Subcutaneous abdominal adipose tissue (tissue), 5 donors: ENCODE measurements around the gene TOLLIP.
"Not testable (repeated sequence)": the region's sequence is repeated elsewhere in the genome, so short reads cannot be mapped to it uniquely, and the experiment has no call there.

Experiments used
- H3K27ac ChIP-seq: one replicate; pipeline ENCODE4 v1.7.0; 2013; ENCODE audit warnings: low read depth, mild to moderate bottlenecking, inconsistent platforms, low read length, moderate library complexity
- H3K27me3 ChIP-seq, 5 donors: one replicate each; pipeline ENCODE4 v1.7.0; 2013; ENCODE audit warnings: low read length in 5 of 5, inconsistent platforms in 1 of 5; ENCODE audit not compliant: control insufficient read depth in 5 of 5, insufficient read depth in 4 of 5
- H3K36me3 ChIP-seq, 5 donors: one replicate each; pipeline ENCODE4 v1.7.0; 2013; ENCODE audit warnings: low read length in 5 of 5; ENCODE audit not compliant: control insufficient read depth in 5 of 5, insufficient read depth in 5 of 5
- H3K4me1 ChIP-seq, 5 donors: one replicate each; pipeline ENCODE4 v1.7.0; 2013; ENCODE audit warnings: low read length in 5 of 5, mild to moderate bottlenecking in 3 of 5, moderate library complexity in 1 of 5; ENCODE audit not compliant: control insufficient read depth in 5 of 5, insufficient read depth in 5 of 5
- H3K4me3 ChIP-seq, 5 donors: one replicate each; pipeline ENCODE4 v1.7.0; 2013; ENCODE audit warnings: low read length in 5 of 5, low read depth in 1 of 5
- H3K9ac ChIP-seq, 5 donors: one replicate each; pipeline ENCODE4 v1.7.0; 2013; ENCODE audit warnings: low read length in 5 of 5, mild to moderate bottlenecking in 4 of 5, moderate library complexity in 3 of 5
- H3K9me3 ChIP-seq, 5 donors: one replicate each; pipeline ENCODE4 v1.7.0; 2013; ENCODE audit warnings: low read length in 5 of 5; ENCODE audit not compliant: control insufficient read depth in 5 of 5
- donor health status: healthy.
- donor health status: healthy.
- donor health status: healthy.
- donor health status: healthy.
- donor health status: healthy.

TOLLIP gene

DNA sequence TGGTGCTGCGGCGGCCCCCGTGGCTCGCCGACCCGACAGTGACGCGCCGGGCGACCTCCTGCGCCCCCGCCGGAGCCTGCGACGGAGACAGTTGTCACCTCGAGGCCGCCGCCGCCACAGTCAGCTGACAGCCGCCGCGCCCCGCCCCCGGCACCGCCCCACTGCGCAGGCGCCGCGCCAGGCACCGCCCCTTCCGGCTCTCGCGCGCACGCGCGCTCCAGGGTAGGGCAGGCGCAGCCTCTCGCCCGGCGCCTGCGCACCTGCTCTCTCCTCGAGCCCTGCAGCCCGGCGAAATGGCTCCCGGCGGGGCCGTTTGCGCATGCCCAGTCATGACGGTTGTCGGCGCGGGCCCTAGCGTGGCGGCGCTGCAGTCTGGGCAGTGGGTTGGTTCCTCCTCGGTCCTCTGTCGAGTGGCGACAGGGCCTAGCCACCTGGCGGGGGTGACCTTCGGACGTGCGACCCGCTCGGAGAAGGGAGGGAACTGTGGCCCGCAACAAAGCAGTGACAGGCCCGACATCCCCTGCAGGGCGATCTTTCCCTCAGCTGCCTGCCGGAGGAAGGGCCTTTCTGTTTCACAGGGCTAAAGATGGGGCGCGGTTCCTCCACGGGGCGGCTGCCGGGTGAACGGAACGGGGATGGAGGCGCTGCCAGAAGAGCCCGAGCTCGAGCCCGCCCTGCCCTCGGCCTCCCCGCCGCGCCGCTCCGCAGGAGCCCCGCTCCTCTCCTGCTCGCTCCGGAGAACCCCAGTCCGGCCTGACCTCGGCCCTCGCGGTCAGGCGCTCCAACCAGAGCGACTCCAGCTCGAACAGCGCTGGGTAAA, at the start of gene TOLLIP:
Gene TOLLIP, minus strand, starts transcription at position 135 of the 820 bp plus-strand sequence. Its CDS starts 134 bp downstream, at position 1.
- Histone ChIP-seq H3K4me1 (peaks cover 2 to 51% (median 34%) of the 10 kb centered on the region in 5 donors), H3K27me3 (no peaks in the 10 kb centered on the region), H3K27ac (peak within 1 kb of the TSS; percentile 84), H3K4me3 (peak within 1 kb of the TSS; percentile 64 to 89 (median 75)), H3K9me3 (peaks cover 3 to 11% (median 8%) of the 10 kb centered on the region in 5 donors), H3K9ac (peak within 1 kb of the TSS; percentile 63 to 88 (median 80)), H3K36me3 (peaks cover 0 to 16% (median 7%) of the 10 kb centered on the region in 5 donors)

DNA sequence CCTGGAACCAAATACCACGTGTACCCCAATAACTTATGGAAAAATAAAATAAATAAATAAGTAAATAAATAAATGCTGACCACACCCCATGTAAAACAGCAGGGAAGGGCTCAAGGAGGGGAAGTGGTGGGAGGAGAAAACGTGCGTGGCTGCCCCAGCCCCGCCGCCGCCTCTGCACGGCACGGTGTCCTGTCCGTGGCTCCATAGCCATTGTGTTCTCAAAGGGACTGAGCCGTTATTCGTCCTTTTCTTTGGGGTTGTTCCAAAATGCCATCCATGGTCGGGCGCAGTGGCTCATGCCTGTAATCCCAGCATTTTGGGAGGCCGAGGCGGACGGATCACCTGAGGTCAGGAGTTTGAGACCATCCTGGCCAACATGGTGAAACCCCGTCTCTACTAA, 49.5 kb upstream of the TOLLIP start:
- not testable (repeated sequence) for H3K4me3 ChIP-seq, H3K9me3 ChIP-seq, H3K27ac ChIP-seq, H3K9ac ChIP-seq, H3K4me1 ChIP-seq, H3K36me3 ChIP-seq
- peaks cover 0 to 15% (median 5%) of the 10 kb centered on the region in 5 donors for H3K27me3 ChIP-seq

DNA sequence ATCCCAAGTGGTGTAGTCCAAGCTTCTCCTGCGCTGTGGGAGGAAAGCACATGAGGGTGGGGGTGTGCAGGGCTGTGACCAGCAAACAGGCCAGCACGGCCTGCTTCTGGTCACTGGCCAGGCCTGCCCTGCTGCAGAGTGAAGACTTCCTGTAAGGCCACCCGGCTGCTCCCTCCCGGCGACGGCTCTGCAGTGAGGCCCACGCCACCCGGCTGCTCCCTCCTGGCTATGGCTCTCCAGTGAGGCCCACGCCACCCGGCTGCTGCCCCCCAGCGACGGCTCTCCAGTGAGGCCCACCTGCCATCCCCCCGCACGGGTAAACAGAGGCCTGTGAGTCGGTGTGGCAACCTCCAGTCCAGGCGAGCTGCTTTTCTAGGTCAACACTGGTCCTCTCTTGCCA, 48.9 kb upstream of the TOLLIP start:
- H3K4me3 ChIP-seq, result no peak overlapping the region
- peaks cover 0 to under 1% (median under 1%) of the 10 kb centered on the region in 5 donors for H3K9me3 ChIP-seq
- peaks cover 0 to 5% (median 0%) of the 10 kb centered on the region in 5 donors for H3K4me1 ChIP-seq
- no peaks in the 10 kb centered on the region for H3K36me3 ChIP-seq
- no peak overlapping the region for H3K27ac ChIP-seq
- no peak overlapping the region for H3K9ac ChIP-seq
- H3K27me3 ChIP-seq, result peaks cover 1 to 16% (median 10%) of the 10 kb centered on the region in 5 donors

DNA sequence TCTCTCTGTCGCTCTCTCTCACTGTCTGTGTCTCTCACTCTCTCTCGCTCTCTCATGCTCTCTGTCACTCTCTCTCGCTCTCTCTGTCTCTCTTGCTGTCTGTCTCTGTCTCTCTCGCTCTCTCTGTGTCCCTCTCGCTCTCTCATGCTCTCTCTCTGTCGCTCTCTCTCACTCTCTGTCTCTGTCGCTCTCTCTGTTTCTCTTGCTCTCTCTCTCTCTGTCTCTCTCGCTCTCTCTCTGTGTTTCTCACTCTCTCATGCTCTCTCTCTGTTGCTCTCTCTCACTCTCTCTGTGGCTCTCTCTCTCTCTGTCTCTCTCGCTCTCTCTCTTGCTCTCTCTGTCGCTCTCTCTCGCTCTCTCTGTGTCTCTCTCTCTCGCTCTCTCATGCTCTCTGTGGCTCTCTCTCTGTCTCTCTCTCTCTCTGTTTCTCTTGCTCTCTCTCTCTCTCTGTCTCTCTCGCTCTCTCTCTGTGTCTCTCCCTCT, 47.1 kb upstream of the TOLLIP start:
- Histone ChIP-seq H3K36me3 (no peaks in the 10 kb centered on the region), H3K27me3 (peaks cover 4 to 14% (median 12%) of the 10 kb centered on the region in 5 donors), H3K9ac (no peak overlapping the region), H3K4me1 (peaks cover 0 to 5% (median 0%) of the 10 kb centered on the region in 5 donors), H3K9me3 (no peaks in the 10 kb centered on the region), H3K27ac (no peak overlapping the region), H3K4me3 (no peak overlapping the region)

DNA sequence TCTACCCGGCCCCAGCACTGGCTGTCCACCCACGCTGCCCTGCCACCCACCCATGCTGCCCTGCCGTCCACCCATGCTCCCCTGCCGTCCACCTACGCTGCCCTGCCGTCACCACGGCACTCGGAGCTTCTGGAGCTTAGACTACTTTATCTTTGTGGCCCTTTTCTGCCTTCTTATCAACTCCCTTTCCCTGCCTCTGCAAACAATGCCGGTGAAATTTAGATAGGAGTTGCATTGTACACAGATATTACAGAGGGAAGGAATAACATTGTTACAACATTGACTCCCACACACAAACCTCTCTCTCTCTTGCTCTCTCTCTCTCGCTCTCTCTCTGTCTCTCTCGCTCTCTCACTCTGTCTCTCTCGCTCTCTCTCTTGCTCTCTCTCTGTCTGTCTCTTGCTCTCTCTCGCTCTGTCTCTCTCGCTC, 46.6 kb upstream of the TOLLIP start:
- Histone ChIP-seq H3K4me3 (no peak overlapping the region), H3K27ac (no peak overlapping the region), H3K36me3 (no peaks in the 10 kb centered on the region), H3K27me3 (peaks cover 4 to 14% (median 12%) of the 10 kb centered on the region in 5 donors), H3K4me1 (peaks cover 0 to 5% (median 0%) of the 10 kb centered on the region in 5 donors), H3K9ac (no peak overlapping the region), H3K9me3 (no peaks in the 10 kb centered on the region)

DNA sequence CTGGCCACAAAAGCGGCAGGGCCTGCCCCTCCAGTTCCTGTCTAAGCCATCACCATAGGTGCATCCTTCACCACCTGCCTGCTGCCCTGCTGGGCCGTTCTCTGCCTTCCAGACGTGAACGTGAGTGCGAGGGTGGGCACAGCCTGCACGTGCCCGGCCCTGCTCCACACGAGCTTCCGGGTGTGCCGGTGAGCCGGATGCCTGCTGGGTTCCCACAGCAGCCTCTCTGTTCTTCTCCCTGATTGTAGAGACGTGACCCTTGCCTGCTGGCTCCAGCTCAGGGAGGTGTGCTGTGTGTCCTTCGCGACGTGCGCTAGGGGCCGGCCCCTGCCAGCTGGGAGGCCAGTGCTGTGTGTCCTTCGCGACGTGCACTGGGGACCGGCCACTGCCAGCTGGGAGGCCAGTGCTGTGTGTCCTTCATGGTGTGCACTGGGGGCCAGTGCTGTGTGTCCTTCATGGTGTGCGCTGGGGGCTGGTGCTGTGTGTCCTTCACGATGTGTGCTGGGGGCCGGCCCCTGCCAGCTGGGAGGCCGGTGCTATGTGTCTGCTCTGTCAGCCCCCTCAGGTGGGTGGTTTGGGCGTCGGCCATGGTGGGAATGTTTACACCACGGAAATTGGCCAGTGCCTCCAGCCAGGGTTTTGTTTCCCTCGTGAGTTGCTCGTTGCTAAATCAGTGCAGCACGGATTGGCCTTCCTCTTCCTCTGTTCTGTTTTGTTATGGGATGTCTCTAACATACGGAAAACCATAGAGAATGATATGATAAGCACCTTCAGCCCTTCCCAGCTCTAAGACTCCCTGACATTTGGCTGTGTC, 44.9 kb upstream of the TOLLIP start:
- no peaks in the 10 kb centered on the region for H3K36me3 ChIP-seq
- H3K4me1 ChIP-seq, result peaks cover 0 to 5% (median 0%) of the 10 kb centered on the region in 5 donors
- H3K9me3 ChIP-seq, result no peaks in the 10 kb centered on the region
- H3K27me3 ChIP-seq, result peaks cover 4 to 24% (median 18%) of the 10 kb centered on the region in 5 donors
- H3K9ac ChIP-seq, result no peak overlapping the region
- H3K27ac ChIP-seq, result no peak overlapping the region
- H3K4me3 ChIP-seq, result no peak overlapping the region

DNA sequence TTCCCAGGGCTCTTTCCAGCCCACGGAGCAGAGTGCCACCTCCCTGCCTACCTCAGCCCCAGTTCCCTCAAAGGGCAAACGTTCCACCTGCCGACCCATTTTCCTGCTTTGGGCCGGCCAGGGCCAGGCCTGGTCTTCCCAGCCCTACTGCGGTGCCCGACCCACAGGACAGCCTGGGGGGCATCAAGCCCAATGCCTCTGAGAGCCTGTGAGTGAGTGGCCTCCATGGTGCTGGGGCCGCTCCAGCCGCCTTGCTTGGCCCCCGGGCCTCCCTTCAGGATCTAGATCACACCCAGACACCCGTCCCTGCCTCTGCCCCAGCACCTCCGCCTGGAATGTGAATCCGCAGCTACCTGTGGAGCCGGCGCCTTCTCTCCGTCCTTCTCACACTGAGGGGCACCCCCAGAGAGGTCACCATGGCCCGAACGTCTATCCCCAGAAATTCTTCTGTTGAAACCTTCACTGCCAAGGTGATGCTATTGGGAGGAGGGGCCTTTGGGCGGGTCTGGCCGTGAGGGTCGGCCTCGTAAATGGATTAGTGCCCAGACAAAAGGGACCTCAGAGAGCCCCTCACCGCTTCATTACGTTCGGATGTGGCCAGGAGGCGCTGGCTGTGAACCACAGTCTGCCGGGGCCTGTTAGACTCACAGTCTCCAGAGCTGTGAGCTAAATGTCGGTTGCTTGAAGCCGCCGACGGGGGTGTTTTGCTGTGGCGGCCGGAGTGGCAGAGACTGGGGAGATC, 44.1 kb upstream of the TOLLIP start:
- H3K4me3 ChIP-seq, result no peak overlapping the region
- H3K27ac ChIP-seq, result no peak overlapping the region
- H3K27me3 ChIP-seq, result peaks cover 4 to 32% (median 20%) of the 10 kb centered on the region in 5 donors
- H3K4me1 ChIP-seq, result peaks cover 0 to 5% (median 0%) of the 10 kb centered on the region in 5 donors
- no peaks in the 10 kb centered on the region for H3K9me3 ChIP-seq
- H3K9ac ChIP-seq, result no peak overlapping the region
- H3K36me3 ChIP-seq, result no peaks in the 10 kb centered on the region

DNA sequence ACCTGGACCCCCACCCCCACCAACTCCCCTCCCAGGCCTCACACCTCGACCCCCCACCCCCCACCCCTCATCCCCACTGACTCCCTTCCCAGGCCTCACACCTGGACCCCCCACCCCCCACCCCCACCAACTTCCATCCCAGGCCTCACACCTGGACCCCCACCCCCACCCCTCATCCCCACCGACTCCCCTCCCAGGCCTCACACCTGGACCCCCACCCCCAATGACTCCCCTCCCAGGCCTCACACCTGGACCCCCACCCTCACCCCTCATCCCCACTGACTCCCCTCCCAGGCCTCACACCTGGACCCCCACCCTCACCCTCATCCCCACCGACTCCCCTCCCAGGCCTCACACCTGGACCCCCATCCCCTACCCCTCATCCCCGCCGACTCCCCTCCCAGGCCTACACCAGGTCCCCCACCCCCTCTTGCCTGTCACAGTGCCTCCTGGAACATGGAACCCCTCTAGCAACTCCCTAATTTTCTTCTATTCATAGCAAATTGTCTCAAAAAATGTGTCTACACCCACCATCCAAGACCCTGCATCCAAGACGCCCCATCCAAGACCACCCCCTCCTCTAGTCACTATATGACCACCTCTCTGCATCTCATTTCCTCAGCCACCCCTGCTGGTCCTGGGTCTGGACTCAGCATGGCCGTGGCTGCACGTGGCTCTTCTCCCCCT, 43.4 kb upstream of the TOLLIP start:
- Histone ChIP-seq H3K9me3 (no peaks in the 10 kb centered on the region), H3K27me3 (peaks cover 4 to 35% (median 15%) of the 10 kb centered on the region in 5 donors), H3K4me1 (no peaks in the 10 kb centered on the region), H3K36me3 (no peaks in the 10 kb centered on the region), H3K4me3 (no peak overlapping the region), H3K9ac (no peak overlapping the region), H3K27ac (no peak overlapping the region)

DNA sequence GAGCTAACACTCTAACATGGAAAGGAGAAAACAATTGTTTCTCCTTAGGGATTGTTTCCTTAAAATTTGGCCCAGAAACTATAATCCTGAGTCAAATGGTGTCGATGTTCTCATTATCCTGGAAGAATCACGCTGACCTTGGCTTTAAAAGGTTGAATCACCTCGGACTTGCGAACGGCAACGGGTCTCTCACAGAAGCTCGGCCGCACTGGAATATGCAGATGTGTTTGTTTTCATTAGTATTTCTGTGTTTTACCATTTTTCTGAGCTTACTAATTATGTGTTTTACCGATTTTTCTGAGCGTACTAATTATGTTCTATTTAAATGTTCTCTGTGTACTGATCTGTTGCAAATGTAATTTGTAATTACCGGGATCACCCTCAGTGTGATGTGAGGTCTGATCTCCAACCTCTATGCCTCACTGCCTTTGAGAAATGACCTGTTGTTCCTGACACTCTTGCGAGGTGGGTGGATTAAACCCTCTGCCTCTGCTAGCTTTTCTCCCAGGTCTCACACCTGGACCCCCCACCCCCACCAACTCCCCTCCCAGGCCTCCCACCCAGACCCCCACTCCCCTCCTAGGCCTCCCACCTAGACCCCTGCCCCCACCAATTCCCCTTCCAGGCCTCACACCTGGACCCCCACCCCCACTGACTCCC, 42.0 kb upstream of the TOLLIP start:
- no peak overlapping the region for H3K4me3 ChIP-seq
- peaks cover 4 to 35% (median 15%) of the 10 kb centered on the region in 5 donors for H3K27me3 ChIP-seq
- H3K36me3 ChIP-seq, result no peaks in the 10 kb centered on the region
- H3K9ac ChIP-seq, result no peak overlapping the region
- no peaks in the 10 kb centered on the region for H3K4me1 ChIP-seq
- H3K27ac ChIP-seq, result no peak overlapping the region
- H3K9me3 ChIP-seq, result no peaks in the 10 kb centered on the region
